Measurements from ENCODE around the gene PTPRM. TPM values are rescaled to one million over a fixed set of nuclear protein-coding genes. Genes with fewer than 3 reads are reported as not detected.

PTPRM gene
- polyA plus RNA-seq, 1 experiment = 81.1 TPM

- Histone ChIP-seq H3K27ac (ENCODE audit: low read depth, low read length) (no peak overlapping the region), H3K27me3 (ENCODE audit: control insufficient read depth, insufficient read depth, low read length) (no peaks in the 10 kb centered on the region), H3K9me3 (ENCODE audit: control insufficient read depth, insufficient read depth, low read length) (no peaks in the 10 kb centered on the region), H3K4me3 (ENCODE audit: low read depth, low read length) (no peak overlapping the region)
- CTCF ChIA-PET = no interaction called here
- POLR2A ChIA-PET = no interaction called here
- DNase-seq (ENCODE audit: low read depth, low spot score) = no peak
- no peak for TF ChIP-seq CTCF (IDR thresholded peaks at IDR 0.05; ENCODE audit: low read depth, low read length)
Observed at GRCh38 chr18:8396254-8396653, 829.1 kb downstream of the PTPRM start.

- ChIA-PET CTCF (no interaction called here), POLR2A (no interaction called here)
- no peak for DNase-seq (ENCODE audit: low read depth, low spot score)
- Histone ChIP-seq H3K4me3 (ENCODE audit: low read depth, low read length) (no peak overlapping the region), H3K9me3 (ENCODE audit: control insufficient read depth, insufficient read depth, low read length) (no peaks in the 10 kb centered on the region), H3K27ac (ENCODE audit: low read depth, low read length) (no peak overlapping the region), H3K27me3 (ENCODE audit: control insufficient read depth, insufficient read depth, low read length) (no peaks in the 10 kb centered on the region)
- no peak for TF ChIP-seq CTCF (IDR thresholded peaks at IDR 0.05; ENCODE audit: low read depth, low read length)
Observed at GRCh38 chr18:8397034-8397433, 829.9 kb downstream of the PTPRM start.

- DNase-seq (ENCODE audit: low read depth, low spot score) = no peak
- Histone ChIP-seq H3K9me3 (ENCODE audit: control insufficient read depth, insufficient read depth, low read length) (no peaks in the 10 kb centered on the region), H3K4me3 (ENCODE audit: low read depth, low read length) (no peak overlapping the region), H3K27ac (ENCODE audit: low read depth, low read length) (no peak overlapping the region), H3K27me3 (ENCODE audit: control insufficient read depth, insufficient read depth, low read length) (no peaks in the 10 kb centered on the region)
- POLR2A ChIA-PET = no interaction called here
- CTCF ChIA-PET = interaction anchor here (1.0 to 1.1 kb wide), 2 partner anchors 10 to 610 kb away, joined by 4 to 8 read pairs; no protein-coding TSS in a partner anchor
- TF ChIP-seq CTCF (IDR thresholded peaks at IDR 0.05; ENCODE audit: low read depth, low read length) = no peak
Observed at GRCh38 chr18:8399138-8399537, 832.0 kb downstream of the PTPRM start.

- Histone ChIP-seq H3K9me3 (ENCODE audit: control insufficient read depth, insufficient read depth, low read length) (no peaks in the 10 kb centered on the region), H3K4me3 (ENCODE audit: low read depth, low read length) (no peak overlapping the region), H3K27ac (ENCODE audit: low read depth, low read length) (no peak overlapping the region), H3K27me3 (ENCODE audit: control insufficient read depth, insufficient read depth, low read length) (no peaks in the 10 kb centered on the region)
- no peak for TF ChIP-seq CTCF (IDR thresholded peaks at IDR 0.05; ENCODE audit: low read depth, low read length)
- ChIA-PET CTCF (no interaction called here), POLR2A (no interaction called here)
- DNase-seq (ENCODE audit: low read depth, low spot score) = no peak
Observed at GRCh38 chr18:8400193-8400752, 833.2 kb downstream of the PTPRM start.

- no peak for TF ChIP-seq CTCF (IDR thresholded peaks at IDR 0.05; ENCODE audit: low read depth, low read length)
- H3K27me3 ChIP-seq (ENCODE audit: control insufficient read depth, insufficient read depth, low read length) = no peaks in the 10 kb centered on the region
- DNase-seq (ENCODE audit: low read depth, low spot score) = no peak
- no peaks in the 10 kb centered on the region for H3K9me3 ChIP-seq (ENCODE audit: control insufficient read depth, insufficient read depth, low read length)
- no peak overlapping the region for H3K27ac ChIP-seq (ENCODE audit: low read depth, low read length)
- CTCF ChIA-PET = no interaction called here
- H3K4me3 ChIP-seq (ENCODE audit: low read depth, low read length) = no peak overlapping the region
- POLR2A ChIA-PET = no interaction called here
Observed at GRCh38 chr18:8400825-8401224, 833.7 kb downstream of the PTPRM start.
